NOMO-1 treated with DMSO at 0.1 percent for 48 hours (cell line): ENCODE measurements around the gene WNT8A.

Experiments used
- DNase-seq: peaks from one replicate; lab custom pipeline; 2025; ENCODE audit not compliant: unreplicated experiment; lab: John Stamatoyannopoulos, UW

Gene WNT8A

DNA sequence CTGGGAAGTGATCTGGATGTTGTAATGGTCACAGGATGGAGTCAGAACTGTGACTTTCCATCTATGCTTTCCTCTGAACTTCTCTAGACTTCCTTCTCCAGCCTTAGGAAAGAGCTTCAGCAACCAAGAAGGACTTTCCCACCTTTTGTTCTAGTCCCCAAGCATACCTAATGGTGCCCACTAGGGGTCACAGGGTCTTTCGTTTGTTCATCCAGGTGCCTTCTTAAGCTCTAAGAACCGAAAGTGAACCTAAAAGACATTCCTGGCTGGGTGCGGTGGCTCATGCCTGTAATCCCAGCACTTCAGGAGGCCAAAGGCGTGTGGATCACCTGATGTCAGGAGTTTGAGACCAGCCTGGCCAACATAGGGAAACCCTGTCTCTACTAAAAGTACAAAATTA, 1.8 kb upstream of the WNT8A start:
- no peak for DNase-seq

DNA sequence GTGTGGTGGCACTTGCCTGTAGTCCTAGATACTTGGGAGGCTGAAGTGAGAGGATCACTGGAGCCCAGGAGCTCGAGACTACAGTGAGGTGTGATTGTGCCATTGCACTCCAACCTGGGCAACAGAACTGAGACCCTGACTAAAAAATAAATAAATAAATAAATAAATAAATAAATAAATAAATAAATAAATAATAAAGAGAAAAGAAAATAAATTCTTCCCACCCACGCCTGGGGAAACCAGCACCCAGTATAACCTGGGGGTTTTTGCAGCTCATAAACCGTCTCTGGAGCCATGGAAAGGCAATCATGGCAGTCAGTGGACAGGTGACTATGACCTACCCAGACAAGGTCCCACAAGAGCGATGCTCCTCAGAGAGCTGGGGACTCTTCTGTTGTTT, 7.9 kb downstream of the WNT8A start:
- no peak for DNase-seq

DNA sequence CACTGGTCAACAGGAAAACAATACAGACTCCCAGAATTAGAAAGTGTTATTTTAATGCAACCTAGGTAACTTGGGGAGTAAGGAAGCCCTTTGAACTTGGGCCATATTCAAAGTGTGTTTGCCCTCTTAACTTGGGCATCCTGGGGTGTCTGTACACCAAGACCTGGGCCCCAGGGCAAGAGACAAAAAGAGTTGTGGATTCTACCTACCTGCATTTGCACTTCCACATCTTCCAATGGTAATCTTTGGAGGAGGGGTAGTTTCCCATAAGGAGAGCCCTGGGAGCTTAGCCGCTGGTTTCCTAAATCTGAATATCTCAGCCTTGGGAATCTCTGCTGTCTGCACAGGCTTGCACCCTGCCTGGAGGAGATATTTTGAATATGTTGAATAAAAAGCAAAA, 8.5 kb downstream of the WNT8A start:
- DNase-seq = no peak

DNA sequence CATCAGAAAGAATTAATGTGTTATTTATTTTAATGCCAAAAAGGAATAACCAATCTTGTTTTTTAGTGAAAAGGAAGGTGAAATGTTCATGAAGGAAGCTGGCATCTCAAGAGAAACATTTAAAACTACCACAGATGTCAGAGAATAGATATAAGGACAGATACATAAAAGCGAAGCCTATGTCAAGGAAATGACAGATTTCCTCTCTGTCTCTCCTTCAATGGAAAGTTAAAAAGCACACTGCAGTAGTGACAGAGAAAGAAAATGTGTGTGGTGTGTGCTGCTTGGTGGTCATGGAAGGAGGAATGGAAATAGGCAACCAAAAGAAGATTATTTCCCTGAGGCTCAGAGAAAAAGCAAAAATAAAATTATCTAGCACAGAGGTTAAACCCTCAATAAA, 9.2 kb downstream of the WNT8A start:
- no peak for DNase-seq

DNA sequence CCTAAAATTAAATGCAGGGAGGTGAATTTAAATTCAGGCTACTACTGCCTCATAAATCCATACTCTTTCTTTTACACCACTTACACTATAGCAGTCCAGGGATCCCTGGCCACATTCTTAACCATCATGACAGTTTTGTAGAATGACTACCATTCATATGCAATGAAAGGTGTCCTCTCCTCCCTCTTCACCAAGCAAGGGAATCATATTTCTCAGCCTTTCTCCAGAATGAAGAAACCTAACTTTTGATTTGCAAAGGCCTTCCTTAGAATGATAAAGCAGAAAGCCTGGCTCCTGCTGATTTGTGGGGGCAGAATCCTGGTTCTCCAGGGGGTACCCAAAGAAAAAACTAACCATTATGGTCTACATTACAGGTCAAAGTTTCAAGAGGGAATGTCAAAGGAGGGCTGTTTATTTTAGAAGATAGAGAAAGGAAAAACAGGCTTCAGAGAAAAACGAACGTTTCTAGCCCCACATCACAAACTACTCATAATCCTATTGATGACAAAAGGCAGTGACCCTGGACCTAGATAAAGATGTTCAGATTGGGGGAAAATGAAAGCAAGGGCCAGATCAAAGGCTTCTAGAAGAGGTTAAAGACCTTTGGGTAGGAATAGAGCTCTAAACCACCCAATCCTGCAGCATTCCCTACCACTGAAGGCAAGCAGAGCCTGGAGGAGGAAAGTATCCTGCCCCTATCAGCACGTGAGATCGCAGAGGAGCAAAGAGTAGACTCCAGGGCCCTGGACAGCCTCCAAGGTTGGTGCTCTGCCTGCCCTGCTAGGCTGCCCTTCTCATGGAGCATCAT, 11.5 kb downstream of the WNT8A start:
- DNase-seq = no peak

- DNase-seq = no peak
Observed at GRCh38 chr5:138096363-138096762, 12.5 kb downstream of the WNT8A start.

DNA sequence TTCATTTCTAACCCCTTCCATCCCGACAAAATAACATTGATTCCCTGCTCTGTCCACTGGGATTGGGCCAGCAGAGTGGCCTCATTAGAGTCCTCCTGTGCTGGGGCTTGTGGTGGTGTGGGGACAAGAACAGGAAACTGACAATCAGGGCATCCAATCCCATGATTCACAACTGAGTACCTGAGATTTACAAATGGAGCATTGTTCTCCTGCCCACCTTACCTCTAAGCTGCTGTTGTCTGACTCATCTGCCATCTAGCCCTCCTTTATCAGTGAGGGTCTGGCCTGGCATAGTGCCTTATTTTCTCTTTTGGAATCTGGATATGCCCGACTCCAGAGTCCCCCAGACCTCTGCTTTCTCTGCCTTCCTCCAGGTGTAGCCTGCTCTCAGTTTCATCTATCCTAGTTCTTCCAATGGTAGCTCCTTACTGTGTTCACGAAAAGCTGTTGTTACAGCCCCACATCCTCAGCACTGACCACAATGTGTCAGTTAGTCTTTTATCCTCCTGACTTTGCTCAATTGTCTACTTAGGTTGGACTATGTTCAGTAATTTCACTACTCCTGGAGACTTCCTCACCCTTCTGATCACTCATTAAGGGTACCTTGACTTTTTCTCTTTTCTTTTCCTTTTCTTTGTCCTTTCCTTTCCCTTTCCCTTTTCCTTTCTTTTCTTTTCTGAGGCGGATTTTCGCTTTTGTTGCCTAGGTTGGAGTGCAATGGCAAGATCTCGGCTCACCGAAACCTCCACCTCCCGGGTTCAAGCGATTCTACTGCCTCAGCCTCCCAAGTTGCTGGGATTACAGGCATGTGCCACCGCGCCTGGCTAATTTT, 13.4 kb downstream of the WNT8A start:
- DNase-seq = peak; percentile 34

DNA sequence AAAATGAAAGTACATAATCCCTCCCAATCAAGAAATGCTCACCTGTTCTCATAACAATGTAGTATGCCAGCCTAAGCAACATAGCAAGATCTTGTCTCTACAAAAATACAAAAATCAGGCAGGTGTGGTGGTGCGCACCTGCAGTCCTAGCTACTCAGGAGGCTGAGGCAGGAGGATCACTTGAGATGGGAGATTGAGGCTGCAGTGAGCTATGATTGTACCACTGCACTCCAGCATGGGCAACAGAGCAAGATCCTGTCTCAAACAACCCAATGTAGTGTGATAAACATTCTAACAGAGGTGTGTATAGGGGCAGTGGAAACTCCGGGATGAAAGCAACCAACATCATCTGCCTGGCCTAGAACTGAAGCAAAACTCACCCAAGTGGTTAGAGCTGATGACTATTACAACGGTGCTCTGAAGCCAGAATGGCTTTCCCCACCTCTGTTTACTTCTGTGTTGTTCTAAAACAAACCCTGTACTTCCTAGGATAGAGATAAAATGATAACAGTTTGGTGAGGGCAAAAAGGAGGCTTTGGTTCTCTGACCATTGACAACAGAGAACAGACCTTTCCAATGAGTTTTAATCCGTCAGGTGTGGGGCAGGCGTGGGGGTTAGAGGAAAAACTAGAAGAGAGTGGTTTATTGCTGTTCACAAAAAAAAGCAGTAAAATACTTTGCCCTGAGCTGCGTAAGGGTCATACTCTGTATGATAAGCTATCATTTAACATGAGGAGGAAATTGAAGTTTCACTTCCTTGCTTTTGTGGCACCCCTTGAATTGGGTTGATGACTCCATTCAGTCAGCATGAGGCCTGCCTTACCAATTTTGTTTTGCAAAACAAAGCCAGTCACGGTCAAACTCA, 18.9 kb downstream of the WNT8A start:
- DNase-seq = peak; percentile 85

DNA sequence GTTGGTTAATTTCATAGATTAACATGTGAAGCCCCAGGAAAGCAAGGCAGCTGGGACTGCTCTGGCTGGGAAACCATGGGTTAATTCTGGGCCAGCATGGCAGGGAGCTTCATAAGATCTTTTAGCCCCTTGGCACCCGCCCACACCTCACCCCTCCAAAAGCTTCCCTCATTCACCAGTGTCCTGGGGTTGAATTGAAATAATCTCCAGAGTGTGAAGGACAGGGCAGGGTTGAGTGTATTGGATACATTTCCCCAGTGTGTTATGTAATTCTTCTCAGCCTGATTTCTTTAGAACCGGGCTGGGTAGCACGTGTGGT, 19.4 kb downstream of the WNT8A start:
- DNase-seq = no peak

DNA sequence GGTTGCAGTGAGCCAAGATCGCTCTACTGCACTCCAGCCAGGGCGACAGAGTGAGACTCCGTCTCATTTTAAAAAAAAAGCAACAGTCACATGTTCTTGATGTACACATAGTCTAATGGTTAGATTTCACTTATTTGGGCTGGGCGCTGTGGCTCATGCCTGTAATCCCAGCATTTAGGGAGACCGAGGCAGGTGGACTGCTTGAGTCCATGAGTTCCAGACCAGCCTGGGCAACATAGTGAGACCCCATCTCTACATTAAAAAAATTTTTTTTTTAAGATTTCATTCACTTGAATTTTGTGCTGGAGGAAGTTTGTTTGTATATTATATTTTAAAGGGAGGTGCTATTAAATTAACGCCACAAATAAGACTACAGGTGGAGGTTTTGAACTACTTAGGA, 21.9 kb downstream of the WNT8A start:
- DNase-seq = no peak

DNA sequence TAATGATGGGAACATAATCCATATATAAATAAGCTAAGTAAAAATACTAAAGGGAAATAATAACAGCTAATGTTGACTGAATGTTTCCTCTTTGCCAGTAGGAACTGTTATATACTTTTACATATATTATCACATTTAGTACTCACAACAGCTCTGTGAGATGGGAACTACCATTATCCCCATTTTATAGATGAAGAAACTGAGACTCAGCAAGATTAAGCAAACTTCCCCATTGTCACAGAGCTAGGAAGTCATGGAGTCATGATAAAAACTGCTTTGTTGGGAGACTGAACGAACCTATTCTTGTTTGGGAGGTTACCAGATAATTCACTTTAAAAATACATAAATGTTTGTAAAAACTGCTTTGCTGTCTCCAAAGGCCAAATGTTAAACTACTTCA, 23.4 kb downstream of the WNT8A start:
- no peak for DNase-seq

- DNase-seq = no peak
Observed at GRCh38 chr5:138109463-138110265, 25.8 kb downstream of the WNT8A start.

- no peak for DNase-seq
Observed at GRCh38 chr5:138110266-138110963, 26.6 kb downstream of the WNT8A start.

DNA sequence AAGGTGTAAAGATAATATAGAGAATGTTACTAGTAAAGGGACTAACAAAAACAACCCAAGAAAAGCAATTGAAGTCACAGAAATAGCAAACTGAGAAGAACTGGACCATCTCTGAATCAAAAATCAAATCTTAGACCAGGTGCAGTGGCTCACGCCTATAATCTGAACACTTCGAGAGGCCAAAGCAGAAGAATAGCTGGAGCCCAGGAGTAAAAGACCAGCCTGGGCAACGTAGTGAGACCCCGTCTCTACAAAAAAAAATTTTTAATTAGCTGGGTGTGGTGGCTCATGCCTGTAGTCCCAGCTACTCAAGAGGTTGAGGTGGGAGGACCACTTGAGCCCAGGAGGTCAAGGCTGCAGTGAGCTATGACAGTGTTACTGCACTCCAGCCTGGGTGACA, 27.3 kb downstream of the WNT8A start:
- DNase-seq = no peak

DNA sequence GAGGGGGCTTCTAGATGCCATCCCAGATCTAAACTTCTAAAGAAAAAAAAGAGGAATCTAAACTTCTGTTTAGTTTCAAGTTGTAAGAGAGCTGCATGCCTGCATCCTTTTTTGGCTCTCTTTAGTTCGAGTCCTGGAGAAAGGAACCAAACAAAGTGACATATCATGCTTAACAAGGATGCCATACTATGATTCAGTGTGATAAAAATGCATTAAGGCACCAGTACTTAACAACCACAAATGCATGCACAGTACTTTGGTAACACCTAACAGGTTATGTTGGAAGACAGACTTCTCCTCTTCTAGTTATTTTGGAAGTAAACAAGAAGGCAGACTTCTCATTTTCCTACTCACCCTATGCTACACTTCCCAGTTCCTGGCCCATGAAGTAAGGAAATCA, 28.1 kb downstream of the WNT8A start:
- no peak for DNase-seq

GRCh38 chr5:138115254-138115653, 31.4 kb downstream of the WNT8A start:
- DNase-seq = no peak

GRCh38 chr5:138128334-138128733, 44.5 kb downstream of the WNT8A start:
- no peak for DNase-seq

DNA sequence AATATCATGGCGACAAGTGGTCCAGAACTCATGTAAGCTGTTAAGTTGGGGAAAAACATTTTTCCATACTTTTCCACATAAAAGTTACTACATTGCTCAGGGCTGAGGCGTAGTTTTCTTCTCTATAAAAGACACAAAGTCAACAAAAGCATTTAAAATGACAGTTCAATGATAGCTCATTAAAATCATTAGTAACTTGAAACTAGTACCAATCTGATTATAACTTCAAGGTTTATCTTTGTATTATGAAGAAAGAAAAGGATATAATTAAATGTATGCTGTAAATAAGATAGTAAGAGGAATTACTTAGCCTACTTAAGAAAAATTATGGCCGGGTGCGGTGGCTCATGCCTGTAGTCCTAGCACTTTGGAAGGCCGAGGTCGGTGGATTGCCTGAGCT, 45.5 kb downstream of the WNT8A start:
- DNase-seq = no peak

DNA sequence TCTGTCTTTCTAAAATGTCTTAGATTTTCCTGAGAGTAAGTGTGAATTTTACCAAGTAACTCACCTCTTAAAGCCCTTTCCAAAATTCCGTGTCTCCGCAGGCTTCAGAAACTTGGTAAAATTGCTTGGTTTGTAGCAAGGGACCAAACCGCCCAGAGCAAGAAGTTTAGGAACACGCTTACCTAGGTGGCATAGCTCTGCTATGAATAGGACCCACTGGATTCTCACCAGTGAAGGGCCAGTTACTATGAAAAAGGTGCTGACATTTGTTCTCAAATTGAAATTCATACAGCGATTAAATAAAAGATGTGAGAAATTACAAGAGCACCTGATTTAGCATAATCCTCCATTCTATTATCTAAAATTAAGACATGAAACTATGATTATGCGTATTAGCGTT, 48.7 kb downstream of the WNT8A start:
- no peak for DNase-seq
